SW480 (cell line): ENCODE measurements around the gene GNG13.

Experiments
- DNase-seq: peaks from one replicate; pipeline ENCODE4 v3.0.0-alpha.2; 2016; ENCODE audit warnings: low spot score

The GNG13 gene

DNA sequence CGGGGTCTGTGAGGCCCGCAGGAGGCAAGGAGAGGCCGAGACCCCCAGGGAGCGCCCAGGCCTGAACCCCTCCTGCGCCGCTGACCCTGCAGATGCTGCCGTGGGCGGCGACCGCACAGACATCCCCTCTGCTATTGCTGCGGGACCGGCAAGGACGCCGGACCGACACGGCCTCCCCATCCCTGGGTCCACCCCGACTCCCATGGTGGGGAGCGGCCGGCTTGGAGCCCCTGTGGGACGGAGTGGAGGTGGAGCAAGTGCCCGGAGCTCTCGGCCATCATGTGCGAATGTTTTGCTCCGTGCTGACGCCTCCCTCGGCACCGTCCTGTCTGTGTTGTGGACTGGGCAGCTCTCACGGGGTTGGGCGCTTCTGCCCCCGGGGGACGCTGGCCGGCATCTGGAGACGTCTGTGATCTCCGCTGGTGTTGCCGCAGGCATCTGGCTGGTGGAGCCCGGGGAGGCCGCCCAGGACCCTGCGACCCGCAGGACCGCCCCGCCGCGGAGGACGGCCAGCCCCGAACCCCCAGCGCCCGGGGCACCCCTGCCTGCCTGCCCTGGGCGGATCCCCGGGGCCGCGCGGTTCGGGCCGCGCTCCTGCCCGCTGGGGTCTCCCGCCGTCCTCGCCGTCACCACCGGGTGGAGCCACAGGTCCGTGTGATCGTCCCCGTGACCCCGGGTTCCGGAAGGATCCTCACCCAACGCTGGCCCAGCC, 12.8 kb upstream of the GNG13 start:
- peak; percentile 32 for DNase-seq

DNA sequence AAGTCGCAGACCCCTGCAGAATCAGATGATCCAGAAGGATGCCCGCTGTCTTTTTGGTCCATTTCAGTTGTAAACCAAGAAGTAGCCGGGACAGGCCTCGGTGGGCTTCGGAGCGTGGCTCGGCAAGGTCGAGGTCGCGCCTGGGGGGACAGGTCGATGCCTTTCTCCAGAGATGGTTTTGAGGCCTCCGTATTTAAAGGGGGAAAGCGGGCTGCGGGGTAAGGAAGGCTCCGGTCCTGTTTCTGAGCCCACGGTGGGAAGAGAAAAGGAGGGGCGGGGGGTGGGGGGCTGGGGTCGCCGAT, 7.5 kb upstream of the GNG13 start:
- no peak for DNase-seq

DNA sequence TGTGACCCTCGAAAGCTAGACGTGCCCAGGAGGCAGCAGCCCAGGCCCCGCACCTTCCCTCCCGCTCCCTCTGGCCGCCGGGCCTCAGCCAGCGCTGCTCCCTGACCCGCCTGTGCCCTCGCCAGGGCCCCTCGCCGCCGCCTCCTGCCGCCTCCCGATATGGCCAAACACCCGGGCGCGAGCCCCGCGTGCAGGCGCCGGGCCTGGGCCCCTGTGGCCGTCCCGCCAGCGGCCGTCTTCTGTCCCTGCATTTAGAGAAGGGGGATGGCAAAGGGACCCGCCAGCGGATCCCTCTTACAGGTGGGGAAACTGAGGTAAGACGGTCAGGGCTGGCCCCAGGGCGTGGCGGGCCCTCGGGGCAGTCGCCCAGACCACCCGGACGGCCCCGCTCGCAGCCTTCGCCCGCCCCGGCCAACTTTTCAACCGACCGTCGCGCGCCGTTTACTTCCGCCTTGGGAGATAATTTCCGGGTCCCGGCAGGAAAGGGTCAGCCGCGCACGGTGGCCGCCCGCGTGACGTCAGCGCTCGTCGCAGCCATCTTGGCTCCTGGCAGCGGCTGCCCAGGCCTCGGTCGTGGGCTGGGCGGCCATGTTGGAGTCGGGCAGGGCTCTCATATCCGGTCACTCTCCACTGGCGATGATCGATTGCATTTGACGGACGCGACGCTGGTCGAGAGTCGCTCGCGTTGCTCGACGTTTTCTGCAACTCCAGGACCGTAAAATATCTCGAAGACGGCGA, 7.0 kb upstream of the GNG13 start:
- DNase-seq, result peak; percentile 88

DNA sequence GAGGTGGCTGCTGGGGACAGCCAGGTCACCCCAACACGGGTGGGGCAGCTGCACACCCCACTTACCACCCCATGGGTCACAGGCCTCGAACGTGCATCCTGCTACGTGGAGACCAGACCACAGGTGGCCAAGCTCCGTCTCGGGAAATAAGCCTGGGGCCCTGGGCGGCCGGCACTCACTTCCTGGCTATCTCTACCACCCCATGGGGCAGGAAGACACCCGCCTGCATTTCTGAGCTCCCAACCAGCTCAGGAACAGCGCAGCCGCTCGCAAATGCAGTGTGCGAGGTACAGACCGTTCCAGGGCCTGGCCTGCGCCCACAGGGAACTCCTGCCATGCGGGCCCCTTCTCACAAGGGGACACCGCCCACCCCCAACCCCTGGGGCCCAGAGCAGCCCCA, 4.9 kb upstream of the GNG13 start:
- DNase-seq, result no peak

DNA sequence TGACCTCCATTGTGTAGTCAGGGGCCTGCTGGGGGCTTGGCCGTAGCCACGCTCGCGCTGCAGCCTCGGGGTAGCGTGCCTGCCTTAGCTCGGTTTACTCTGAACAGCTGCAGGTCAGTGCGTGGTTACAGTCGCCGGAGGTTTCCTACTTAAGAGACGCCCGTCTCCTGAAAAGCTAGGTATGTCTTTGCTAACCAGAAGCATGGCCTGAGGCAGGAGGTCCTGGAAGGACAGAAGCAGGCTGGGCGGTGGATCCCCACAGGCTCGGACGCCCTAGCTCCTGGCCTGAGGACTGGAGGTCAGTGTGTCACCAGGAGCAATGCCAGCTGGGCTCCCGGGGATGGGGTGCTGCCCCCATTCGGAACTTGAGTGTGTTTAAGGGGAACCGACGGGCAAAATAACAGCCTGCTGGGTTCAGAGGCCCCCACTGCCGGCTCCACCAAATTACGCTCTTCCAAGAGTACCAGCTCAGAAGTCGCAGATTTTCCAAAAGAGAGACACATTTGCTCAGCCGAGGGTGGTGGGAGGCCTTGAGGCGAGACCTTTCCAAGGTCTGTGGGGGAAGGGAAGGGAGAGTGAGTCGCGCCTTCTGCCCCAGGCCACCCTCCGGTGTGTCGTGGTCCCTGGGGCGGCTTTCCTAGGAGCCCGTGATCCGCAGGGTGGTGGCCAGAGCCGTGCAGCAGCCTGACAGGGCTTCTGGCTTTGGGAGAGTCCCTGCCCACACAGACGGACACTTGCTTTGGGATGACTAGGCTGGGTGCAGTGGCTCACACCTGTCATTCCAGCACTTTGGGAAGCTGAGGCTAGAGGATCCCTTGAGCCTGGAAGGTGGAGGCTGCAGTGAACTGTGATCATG, 3.9 kb upstream of the GNG13 start:
- DNase-seq, result no peak

DNA sequence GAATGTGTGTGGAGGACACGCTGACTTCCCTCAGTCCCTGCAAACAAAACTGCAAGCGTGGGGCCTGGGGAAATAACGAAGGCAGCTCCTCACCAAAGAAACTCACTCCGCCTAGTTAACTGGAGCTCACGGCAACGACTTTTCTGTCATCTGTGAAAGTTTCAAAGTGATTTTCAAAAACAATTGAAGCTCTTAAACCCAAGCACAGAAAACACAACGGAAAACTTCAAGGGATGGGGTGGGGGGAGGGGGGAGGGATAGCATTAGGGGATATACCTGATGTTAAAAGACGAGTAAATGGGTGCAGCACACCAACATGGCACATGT, 3.2 kb upstream of the GNG13 start:
- no peak for DNase-seq

DNA sequence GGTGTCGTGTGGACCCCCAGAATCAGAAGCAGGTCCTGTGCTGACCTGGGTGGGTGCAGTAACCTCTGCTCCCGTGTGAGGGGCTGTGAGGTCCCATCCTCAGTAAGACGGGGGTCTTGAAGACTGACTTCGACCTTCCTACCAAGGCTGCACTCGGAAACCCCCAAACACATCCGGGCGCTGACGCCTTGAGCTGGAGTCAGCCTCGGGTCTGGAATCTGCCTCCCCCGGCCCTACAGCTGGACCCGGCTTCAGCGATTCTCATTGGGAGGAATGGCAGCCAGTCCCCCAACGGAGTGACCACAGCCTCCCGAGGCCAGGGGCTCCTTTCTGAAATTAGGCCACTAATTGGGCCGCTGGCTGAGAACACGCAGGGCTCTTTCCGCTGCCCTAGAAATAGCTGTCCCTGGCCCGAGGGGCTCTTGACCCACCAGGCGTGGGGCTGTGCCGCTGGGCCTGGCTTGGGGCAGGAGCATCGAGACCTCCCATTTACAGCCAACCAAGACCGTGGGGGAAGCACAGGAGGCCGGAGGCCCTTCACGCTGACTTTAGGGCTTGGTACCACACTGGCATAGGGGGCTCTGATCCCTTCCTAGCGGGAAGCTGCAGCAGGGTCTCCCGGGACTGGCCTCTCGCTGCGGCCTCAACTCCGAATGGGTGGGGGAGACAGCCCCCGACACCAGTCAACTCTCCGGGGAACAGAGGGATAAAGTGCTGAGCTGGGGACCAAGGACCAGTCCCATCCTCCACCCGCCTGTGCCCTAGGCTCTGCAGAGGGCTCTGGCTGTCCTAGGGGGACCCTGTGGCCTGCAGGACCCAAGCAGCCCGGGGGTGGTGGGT, 2.6 kb upstream of the GNG13 start:
- no peak for DNase-seq

DNA sequence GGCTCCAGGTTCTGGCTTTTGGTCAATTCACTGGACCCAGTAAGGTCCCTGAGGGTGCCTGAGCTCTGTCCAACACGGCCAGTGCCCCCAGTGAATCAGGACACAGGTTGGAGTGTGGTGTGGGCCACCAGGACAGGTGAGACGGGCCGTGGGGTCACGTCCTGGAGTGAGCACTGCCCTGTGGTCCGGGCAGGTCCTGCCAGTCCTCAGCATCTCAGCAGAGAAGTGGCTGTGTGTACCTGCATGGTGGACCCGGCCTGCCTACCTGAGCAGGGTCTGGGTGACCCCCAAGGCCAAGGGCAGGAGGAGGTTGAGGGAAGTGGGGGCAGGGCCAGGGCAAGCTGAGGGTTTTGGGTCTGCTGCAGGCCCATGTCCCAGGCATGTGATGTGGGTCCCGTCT, 1.9 kb upstream of the GNG13 start:
- DNase-seq, result no peak

DNA sequence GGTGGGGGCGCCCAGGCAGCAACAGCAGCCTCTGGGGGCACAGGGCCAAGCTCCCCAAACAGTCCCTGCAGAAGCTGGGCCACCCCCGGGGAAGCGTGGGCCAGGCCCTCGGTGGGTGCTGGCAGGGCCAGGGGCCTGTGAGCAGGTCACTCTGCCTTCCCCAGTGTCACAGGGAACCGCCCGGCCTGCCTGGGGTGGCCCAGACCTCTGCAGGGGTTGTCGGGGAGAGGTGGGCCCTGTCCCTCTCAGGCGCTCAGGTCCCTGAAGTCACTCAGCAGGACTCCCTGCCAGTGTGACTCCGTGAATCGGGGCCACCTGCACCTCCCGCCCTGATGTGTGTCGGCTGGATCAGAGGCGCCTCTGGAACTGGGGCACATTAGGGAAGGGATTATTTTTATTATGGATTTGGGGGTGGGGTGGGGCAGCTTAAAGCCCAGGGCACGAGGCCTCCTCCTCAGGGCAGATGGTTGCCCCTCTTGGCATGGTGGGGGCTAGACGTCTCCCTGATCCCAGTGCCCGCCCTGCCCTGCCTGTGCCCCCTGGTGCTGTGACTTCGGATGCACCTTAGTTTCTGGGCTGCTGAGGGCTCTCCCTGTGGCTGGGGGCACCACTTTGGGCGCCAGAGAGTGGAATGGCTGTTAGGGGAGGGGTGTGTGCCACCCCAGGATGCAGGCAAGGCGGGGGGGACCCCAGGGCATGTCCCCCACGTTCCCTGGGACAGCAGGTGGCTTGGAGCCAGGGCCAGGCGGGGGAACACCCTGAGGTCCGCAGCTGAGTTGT, 1.2 kb upstream of the GNG13 start:
- DNase-seq, result no peak

DNA sequence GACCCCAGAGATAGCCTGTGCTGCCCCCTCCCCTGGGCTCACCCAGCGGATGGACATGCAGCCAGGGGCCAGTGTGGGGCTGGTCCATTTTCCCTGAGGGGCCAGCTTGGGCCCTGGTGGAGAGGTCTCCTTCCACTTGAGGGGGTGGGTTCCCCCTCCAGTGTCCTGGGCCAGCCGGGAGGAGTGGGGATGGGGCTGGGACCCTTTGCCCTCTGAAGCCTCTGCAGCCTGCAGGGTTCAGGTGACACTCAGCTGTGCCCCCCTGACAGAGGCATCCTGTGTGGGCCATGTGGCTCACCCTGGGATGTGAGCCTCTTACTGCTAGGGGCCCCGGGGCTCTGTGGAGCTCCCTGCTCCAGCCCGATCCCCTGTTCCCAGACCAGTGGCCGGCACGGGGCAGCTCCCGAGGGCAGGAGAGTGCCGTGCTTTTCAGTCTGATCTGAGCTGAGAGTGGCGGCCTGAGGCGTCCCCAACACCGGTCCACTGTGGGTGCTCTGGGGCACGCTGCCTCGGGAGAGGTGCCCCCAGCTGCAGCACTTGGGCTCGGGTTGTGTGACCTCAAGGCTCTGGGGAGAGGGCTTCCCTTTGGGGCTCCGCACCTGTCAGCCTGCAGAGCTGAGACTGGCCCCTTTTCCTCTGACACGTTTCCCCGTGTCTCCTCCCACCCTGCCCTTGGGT, 439 bp upstream of the GNG13 start:
- DNase-seq, result no peak

DNA sequence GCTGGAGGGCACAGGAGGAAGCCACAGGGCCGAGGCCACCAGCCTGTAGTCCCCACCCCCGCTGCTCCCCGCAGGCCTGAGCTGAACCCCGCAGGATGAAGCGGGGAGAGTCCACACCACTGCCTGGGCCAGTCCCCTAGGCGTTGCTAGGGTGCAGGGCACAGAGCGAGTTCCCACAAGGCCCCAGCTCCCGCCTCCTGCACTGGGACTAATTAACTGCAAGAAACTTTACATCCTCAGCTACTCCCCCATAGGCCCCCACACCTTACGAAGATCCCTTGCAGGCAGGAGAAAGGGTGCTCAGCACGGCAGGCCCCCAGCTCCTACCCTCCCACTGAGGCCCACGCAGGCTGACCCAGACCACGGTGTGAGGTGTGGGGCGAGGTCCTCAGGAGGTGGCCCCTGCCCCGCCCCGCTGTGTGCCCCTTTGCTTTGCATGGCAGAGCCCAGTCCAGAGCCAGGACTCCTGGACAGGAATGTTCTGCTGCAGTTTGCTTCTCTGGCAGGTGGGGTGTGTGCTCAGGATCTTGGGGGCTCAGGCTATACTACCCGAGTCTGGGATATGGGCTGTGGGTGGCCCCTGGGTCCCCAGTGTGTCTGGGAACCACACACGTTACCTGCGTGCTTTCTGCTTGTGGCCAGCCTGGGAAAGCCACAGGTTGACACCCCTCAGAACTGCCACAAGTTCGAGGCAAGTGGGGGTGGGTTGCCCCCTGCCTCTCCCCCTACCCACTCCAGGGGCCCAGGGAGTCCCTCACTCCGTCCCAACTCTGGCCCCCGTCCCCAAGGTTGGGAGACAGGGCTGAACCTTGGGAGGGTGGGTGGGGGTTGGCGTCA, 1.2 kb downstream of the GNG13 start:
- DNase-seq, result no peak

DNA sequence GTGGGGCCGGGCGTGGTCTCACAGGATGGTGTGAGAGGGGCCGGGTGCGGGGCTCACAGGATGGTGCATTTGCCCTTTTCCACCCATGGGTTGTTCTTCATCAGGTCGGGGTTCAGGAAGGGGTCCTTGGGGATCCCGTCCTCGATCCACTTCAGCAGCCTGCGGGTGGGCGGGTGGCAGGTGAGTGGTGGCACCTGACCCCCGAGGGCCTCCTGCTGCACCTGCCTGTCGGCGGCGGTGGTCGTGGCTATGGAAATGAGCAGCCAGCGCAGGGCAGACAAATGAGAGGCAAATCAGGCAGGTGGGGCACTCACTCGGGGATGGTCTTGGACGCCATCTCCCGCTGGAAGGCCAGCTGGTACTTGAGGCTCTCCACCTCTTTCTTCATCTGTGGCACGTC, 1.9 kb downstream of the GNG13 start:
- no peak for DNase-seq

DNA sequence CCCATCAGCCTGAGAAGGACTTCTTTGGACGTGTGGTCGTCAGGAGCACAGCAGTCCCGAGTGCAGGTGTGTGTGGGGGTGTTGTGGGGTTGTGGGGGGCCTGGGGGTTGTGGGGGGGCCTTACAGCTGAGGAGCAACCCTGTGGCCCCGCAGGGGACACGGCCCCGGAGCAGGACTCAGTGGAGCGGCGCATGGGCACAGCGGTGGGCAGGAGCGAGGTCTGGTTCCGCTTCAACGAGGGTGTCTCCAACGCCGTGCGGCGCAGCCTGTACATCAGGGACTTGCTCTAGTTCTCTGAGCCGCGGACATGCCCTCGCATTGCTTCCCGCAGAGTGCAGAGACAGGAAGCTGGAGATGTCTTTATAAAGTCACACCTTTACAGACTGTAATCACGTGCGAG, 2.8 kb downstream of the GNG13 start:
- DNase-seq, result no peak

DNA sequence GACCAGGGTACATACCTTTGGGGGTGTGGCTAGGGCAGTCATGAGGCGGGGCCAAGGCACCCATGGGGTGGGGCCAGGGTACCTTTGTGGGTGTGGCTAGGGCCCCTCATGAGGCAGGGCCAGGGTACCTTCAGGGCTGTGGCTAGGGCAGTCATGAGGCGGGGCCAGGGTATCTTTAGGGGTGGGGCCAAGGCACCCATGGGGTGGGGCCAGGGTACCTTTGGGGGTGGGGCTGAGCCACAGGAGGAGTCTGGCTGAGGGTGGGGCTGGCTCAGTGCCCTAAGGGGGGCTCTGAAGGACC, 3.5 kb downstream of the GNG13 start:
- peak; percentile 39 for DNase-seq

DNA sequence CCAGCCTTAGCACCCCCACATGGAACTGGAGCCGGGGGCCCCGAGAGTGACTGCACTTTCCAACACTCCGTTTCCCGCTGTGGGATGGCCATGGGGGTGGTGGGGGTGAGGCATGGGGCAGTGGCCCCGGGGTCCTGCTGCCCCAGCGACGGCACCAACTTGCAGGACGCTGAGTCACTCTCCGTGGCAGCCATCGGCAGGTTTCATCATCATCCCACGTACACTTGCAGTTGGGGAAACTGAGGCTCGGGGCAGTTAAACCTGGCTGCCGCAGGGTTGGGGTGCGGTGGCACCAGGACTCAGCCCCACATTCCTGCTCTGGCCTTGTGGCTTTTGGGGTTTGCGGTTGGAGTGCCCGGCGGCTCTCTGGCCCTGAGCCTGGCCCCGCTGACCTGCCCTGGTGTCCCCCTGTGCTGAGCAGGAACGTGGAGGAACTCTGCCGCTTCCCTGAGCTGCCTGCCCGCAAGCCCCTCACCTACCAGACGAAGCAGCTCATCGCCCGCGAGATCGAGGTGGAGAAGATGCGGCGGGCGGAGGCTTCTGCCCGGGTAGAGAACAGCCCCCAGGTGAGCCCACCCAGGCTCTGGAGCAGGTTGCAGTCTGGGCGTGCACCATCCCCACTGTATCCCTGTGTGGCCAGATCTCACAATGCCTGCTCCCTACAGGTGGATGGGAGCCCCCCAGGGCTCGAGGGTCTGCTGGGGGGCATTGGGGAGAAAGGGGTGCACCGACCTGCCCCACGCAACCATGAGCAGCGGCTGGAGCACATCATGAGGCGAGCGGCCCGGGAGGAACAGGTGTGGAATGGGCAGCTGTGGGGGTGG, 4.0 kb downstream of the GNG13 start:
- no peak for DNase-seq

DNA sequence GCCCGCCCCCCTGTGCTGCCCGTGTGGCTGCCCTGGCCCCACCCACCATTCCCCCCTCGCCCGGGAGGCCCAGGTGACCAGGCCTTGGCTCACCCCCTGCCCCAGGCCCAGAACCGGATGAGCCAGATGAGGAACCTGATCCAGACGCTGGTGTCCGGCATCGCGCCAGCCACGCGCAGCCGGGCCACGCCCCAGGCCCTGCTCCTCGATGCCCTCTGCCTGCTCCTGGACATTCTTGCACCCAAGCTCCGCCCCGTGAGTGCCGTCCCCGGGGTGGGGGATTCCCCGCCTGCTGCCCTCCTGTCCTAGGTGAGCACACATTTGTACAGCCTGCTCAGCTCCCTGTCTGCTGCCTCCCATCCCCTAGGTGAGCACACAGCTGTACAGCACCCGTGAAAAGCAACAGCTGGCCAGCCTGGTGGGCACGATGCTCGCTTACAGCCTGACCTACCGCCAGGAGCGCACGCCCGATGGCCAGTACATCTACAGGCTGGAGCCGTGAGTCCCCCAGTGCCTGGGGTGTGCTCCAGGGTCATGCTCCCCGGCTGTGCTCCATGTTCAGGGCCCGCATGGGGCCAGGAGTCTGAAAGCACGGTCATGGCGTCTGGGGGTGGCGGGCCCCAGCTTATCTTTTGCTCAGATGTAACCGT, 4.8 kb downstream of the GNG13 start:
- DNase-seq, result peak; percentile 55

DNA sequence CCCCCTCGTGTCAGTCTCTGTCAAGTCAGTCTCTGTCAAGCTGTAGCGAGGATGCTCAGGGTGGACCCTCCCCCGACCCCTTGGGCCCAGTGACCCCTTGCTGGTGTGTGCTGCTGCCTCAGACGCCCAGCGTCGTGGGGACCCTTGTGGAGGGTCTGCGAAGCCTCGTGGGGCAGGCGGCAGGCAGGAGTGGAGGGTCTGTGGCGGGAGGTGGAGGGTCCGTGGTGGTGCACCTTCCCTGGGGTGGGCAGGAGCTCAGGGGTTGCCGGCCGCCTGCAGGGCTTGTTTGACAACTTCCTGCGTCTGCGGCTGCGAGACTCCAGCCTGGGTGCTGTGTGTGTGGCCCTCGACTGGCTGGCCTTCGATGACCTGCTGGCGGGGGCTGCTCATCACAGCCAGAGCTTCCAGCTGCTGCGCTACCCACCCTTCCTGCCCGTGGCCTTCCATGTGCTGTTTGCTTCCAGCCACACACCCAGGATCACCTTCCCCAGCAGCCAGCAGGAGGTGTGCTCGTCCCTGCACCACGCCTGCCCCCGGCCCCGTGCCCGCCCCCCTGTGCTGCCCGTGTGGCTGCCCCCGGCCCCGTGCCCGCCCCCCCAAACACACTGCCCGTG, 5.6 kb downstream of the GNG13 start:
- no peak for DNase-seq

DNA sequence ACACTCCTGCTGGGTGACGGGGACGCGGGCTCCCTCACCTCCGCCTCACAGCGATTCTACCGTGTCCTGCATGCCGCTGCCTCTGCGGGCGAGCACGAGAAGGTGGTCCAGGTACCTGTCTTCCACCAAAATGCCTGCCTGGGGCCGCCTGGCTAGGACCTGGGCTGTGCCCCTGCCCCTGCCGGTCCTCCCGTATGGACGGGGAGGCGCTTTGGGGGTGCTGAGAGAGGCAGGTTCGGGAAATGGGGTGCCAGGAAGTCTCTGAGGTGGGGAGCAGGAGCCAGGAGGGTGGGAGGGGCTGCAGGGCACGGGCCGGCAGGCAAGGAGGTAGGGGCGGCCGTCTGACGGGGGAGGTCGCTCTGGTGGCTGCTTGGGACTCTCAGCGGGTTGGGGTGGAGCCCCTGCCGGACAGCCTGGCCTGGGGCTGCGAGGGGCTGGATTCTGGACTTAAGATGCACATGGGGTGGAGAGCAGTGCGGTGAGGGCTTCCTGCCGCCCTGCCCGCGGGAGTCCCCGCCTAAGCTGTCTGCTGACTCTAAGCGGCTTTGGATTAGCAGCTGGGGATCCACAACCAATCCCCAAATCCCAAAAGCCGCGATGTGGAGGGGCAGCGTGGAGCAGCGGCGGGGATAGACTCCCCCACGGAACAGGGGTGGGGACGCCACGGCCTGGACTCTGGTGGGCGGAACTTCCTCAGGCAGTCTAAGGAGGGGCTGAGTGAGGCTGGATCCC, 6.3 kb downstream of the GNG13 start:
- no peak for DNase-seq
